ENCODE results near the gene OLFML1.

OLFML1 gene

DNA sequence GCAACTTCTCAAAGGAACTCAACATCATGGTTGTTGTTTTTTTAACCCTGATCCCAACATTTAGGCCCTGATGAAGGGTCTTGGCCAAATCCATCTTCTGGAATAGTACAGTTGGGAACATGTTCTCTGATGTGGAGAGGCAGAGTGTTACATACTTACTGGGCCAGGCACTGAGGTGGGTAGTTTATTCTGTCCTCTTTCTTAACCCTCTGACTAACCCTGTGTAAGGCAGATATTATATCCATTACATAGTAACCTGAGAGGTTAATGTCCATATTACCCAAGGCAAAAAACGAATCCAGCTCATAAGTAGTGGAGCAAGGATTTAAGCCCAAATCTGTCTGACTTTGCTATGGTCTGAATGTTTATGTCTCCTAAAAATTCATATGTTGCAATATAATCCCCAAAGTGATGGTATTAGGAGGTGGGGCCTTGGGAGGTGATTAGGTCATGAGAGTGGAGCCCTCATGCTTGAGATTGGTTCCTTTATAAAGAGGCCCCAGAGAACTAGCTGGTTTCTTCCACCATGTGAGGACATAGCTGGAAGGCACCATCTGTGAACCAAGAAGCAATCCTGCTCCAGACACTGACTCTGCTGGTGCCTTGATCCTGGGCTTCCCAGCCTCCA lies 44.8 kb downstream of the OLFML1 start:
- TF ChIP-seq, protein P1, sequence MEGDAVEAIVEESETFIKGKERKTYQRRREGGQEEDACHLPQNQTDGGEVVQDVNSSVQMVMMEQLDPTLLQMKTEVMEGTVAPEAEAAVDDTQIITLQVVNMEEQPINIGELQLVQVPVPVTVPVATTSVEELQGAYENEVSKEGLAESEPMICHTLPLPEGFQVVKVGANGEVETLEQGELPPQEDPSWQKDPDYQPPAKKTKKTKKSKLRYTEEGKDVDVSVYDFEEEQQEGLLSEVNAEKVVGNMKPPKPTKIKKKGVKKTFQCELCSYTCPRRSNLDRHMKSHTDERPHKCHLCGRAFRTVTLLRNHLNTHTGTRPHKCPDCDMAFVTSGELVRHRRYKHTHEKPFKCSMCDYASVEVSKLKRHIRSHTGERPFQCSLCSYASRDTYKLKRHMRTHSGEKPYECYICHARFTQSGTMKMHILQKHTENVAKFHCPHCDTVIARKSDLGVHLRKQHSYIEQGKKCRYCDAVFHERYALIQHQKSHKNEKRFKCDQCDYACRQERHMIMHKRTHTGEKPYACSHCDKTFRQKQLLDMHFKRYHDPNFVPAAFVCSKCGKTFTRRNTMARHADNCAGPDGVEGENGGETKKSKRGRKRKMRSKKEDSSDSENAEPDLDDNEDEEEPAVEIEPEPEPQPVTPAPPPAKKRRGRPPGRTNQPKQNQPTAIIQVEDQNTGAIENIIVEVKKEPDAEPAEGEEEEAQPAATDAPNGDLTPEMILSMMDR (IDR thresholded peaks at IDR 0.05; ENCODE audit: low read depth, low read length): no peak
- no peak overlapping the region for H3K4me3 ChIP-seq (ENCODE audit: low read depth, low read length)

DNA sequence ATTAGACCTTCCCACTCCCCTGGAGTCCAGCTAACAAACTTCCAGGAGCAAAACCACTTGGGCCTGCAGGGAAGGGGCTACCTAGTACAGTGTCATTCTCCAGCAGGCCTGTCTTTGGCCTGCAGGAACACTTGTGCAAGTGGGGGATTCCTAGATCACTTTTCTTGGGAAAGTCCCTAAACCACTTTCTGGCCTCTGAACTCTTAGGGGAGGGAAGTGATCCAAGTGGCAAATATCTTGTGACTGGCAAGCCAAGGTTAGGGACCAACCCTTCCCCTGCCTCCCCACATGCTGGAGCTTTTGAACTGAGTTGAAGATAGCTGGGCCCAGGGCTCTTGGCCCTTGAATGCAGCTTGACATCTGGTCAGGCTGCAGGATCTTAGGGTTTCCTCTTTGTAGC lies 45.7 kb downstream of the OLFML1 start:
- H3K4me3 ChIP-seq (ENCODE audit: low read depth, low read length): no peak overlapping the region

DNA sequence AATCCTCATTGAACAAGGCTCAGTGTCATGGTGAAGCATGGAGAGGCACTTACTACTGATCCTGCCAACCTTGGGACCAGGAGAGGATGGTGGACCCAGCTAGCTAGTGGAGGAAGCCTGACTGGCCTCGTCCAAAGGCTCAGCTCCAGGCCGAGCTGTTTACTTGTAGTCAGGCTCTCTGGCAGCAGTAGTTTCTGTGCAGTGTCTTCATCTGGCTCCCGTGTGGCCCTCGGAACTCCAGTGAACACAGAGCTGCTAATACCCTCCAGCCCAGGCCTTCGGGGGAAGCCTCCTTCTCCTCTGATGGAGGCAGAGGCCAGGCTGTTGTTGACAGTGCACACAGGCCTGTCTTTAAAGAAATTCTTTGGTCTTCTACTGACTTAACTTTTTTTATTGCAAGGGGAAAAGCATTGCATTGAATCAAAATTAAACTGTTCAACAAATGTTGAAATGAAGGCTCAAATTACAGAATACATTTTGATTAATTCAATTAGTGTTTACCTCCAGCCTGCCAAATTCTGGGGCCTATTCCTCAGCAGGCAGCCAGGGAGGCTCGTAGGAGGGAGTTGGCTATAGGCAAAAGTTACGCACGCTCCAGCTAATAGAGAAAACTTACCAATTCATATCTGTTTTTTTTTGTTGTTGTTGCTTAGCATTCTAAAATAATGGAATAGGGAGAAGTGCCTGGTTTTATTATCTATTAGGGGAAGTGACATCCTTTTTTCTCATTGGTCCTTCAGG lies 47.3 kb downstream of the OLFML1 start:
- no peak overlapping the region for H3K4me3 ChIP-seq (ENCODE audit: low read depth, low read length)
- TF ChIP-seq, protein P1 (IDR thresholded peaks at IDR 0.05; ENCODE audit: low read depth, low read length): no peak

More for the DNA sequence above, 45.7 kb downstream of the OLFML1 start:
- TF ChIP-seq, protein P1 (IDR thresholded peaks at IDR 0.05; ENCODE audit: low read depth, low read length): no peak

GRCh38 chr11:7533199-7534041 lies 48.1 kb downstream of the OLFML1 start:
- H3K4me3 ChIP-seq (ENCODE audit: low read depth, low read length): no peak overlapping the region
- TF ChIP-seq, protein P1 (IDR thresholded peaks at IDR 0.05; ENCODE audit: low read depth, low read length): no peak

DNA sequence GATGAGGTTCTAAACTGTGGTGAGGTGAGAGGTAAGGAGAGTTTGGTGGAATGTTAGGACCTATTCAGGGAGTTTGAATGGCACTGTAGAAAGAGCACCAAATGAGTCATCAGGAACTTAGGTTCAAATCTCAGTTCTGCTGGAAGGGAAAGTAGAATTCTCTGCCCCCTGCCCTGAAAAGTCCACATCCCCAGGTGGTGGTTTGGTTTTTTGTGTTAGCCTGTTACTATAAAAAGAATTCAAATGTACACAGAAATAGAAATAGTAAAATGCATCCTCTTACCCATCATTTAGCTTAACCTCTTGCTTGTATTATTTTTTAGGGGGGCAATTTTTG lies 48.7 kb downstream of the OLFML1 start:
- TF ChIP-seq, protein P1 (IDR thresholded peaks at IDR 0.05; ENCODE audit: low read depth, low read length): no peak
- no peak overlapping the region for H3K4me3 ChIP-seq (ENCODE audit: low read depth, low read length)

DNA sequence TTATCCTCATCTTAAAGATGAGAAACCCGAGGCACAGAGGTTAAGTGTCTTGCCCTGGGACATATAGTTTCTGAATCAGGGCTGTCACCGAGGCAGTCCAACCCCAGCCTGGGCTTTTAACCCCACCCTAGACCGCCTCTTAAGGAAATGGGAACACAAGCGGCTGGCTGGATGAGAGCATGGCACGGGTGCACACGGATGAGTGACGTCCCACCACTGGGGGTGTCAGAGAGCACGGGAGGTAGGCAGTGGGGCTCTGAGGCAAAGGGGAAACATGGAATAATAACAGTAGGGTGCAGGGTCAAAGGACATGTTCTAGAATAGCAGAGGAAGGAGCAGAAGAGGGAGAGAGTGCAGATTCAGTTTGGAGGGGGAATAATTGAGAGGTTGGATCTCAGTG lies 50.8 kb downstream of the OLFML1 start:
- no peak overlapping the region for H3K4me3 ChIP-seq (ENCODE audit: low read depth, low read length)
- TF ChIP-seq, protein P1 (IDR thresholded peaks at IDR 0.05; ENCODE audit: low read depth, low read length): no peak

DNA sequence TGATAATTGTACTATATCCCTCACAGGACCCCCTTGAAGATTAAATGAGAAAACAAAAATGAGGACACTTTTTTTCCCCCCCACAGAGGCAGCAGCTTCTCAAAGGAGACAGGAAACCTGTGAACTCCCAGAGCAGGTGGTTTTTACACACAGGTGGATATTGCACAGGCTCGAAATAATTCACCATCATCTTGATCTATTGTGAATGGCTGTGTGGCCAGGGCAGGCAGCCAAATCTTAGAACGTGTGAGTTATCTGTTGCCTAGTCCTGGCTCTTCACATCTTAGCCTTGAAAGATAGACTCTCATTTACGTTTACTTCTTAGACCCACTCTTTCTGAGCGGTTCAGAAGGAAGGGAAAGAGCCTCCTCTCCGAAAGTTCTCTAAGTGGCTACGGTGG lies 52.0 kb downstream of the OLFML1 start:
- H3K4me3 ChIP-seq (ENCODE audit: low read depth, low read length): no peak overlapping the region
- TF ChIP-seq, protein P1 (IDR thresholded peaks at IDR 0.05; ENCODE audit: low read depth, low read length): no peak

Measured in WI38 (cell line).